ENCODE measurements around the gene NXN. TPM values are rescaled to one million over a fixed set of nuclear protein-coding genes. Genes with fewer than 3 reads are reported as not detected.
"Not testable (repeated sequence)": the region's sequence is repeated elsewhere in the genome, so short reads cannot be mapped to it uniquely, and the experiment has no call there.

The NXN gene
- total and polyA plus RNA-seq, 2 donors (not counting 1 experiment from before 2014, with no cell fraction given), result 0.04 to 0.17 TPM

GRCh38 chr17:867896-868489, 111.6 kb downstream of the NXN start:
- no peaks in the 10 kb centered on the region for H3K79me2 ChIP-seq (ENCODE audit: control insufficient read depth, insufficient read depth, low read length)
- no peak overlapping the region for H3K27ac ChIP-seq (ENCODE audit: low read length in 2 of 2)
- Mint-ChIP-seq H3K9me3 (ENCODE audit: insufficient read depth) (no peaks in the 10 kb centered on the region), H3K27ac (no peak overlapping the region), H3K4me3 (no peak overlapping the region), H3K27me3 (peaks cover 43% of the 10 kb centered on the region), H3K4me1 (no peaks in the 10 kb centered on the region)
- no peak overlapping the region for H2AFZ ChIP-seq (ENCODE audit: insufficient read depth, low read depth, low read length, poor library complexity, severe bottlenecking)
- TF ChIP-seq EZH2 (IDR thresholded peaks at IDR 0.05; ENCODE audit: borderline replicate concordance, insufficient read depth, low read depth, low read length, poor library complexity, severe bottlenecking), result no peak
- no peak for TF ChIP-seq CTCF (IDR thresholded peaks at IDR 0.05)
- H3K36me3 ChIP-seq (replicated peaks in 1 of 2; ENCODE audit: control extremely low read depth in 1 of 2, control insufficient read depth in 1 of 2, extremely low read depth in 1 of 2, insufficient read depth in 2 of 2, low read length in 1 of 2), result no peaks in the 10 kb centered on the region
- ATAC-seq (ENCODE audit: low read depth) (no peak), DNase-seq (no peak)
- no peak overlapping the region for H3K4me2 ChIP-seq (replicated peaks; ENCODE audit: low read depth, low read length, poor library complexity, severe bottlenecking)
- peaks cover 0 to 7% (median 0%) of the 10 kb centered on the region in 4 experiments for H3K27me3 ChIP-seq (replicated peaks in 1 of 4; ENCODE audit: control extremely low read depth in 1 of 4, control insufficient read depth in 3 of 4, insufficient read depth in 4 of 4, low read length in 3 of 4)
- H4K20me1 ChIP-seq (ENCODE audit: control insufficient read depth, insufficient read depth, low read length, poor library complexity, severe bottlenecking), result no peaks in the 10 kb centered on the region
- no peak overlapping the region for H3K9ac ChIP-seq (ENCODE audit: low read length)
- intact Hi-C loops (cut with micrococcal nuclease), result no loop called here
- 96% methylated on average over 12 of the region's 13 CpGs for WGBS (ENCODE audit: insufficient coverage)
- H3K4me1 ChIP-seq (ENCODE audit: control insufficient read depth in 2 of 2, insufficient read depth in 2 of 2, low read length in 2 of 2), result no peaks in the 10 kb centered on the region
- H3K4me3 ChIP-seq (ENCODE audit: control extremely low read depth in 1 of 5, extremely low read depth in 1 of 5, insufficient read depth in 1 of 5, low read depth in 2 of 5, low read length in 4 of 5), result no peak overlapping the region
- no peaks in the 10 kb centered on the region for H3K9me3 ChIP-seq (ENCODE audit: control extremely low read depth in 1 of 3, control insufficient read depth in 2 of 3, insufficient read depth in 1 of 3, low read length in 2 of 3)
- ChIA-PET POLR2A (no interaction called here), CTCF (interaction anchor here (0.7 kb wide), 1 partner anchor 253 kb away, joined by 4 read pairs; no protein-coding TSS in a partner anchor)

GRCh38 chr17:867238-867637, 112.3 kb downstream of the NXN start:
- H3K4me2 ChIP-seq (replicated peaks; ENCODE audit: low read depth, low read length, poor library complexity, severe bottlenecking); H3K27ac Mint-ChIP-seq; H3K4me3 ChIP-seq (ENCODE audit: control extremely low read depth in 1 of 5, extremely low read depth in 1 of 5, insufficient read depth in 1 of 5, low read depth in 2 of 5, low read length in 4 of 5); H3K9ac ChIP-seq (ENCODE audit: low read length); H3K4me3 Mint-ChIP-seq; DNase-seq; H3K4me1 ChIP-seq (ENCODE audit: control insufficient read depth in 2 of 2, insufficient read depth in 2 of 2, low read length in 2 of 2); H3K27me3 ChIP-seq (replicated peaks in 1 of 4; ENCODE audit: control extremely low read depth in 1 of 4, control insufficient read depth in 3 of 4, insufficient read depth in 4 of 4, low read length in 3 of 4); H3K9me3 Mint-ChIP-seq (ENCODE audit: insufficient read depth); H3K36me3 ChIP-seq (replicated peaks in 1 of 2; ENCODE audit: control extremely low read depth in 1 of 2, control insufficient read depth in 1 of 2, extremely low read depth in 1 of 2, insufficient read depth in 2 of 2, low read length in 1 of 2); intact Hi-C loops (cut with micrococcal nuclease); POLR2A ChIA-PET; H3K79me2 ChIP-seq (ENCODE audit: control insufficient read depth, insufficient read depth, low read length); H4K20me1 ChIP-seq (ENCODE audit: control insufficient read depth, insufficient read depth, low read length, poor library complexity, severe bottlenecking); H2AFZ ChIP-seq (ENCODE audit: insufficient read depth, low read depth, low read length, poor library complexity, severe bottlenecking); H3K4me1 Mint-ChIP-seq; CTCF ChIA-PET; H3K27ac ChIP-seq (ENCODE audit: low read length in 2 of 2); H3K9me3 ChIP-seq (ENCODE audit: control extremely low read depth in 1 of 3, control insufficient read depth in 2 of 3, insufficient read depth in 1 of 3, low read length in 2 of 3); ATAC-seq (ENCODE audit: low read depth): not testable (repeated sequence)
- peaks cover 40% of the 10 kb centered on the region for H3K27me3 Mint-ChIP-seq
- WGBS (ENCODE audit: insufficient coverage), result 77% methylated on average over 2 of the region's 10 CpGs

All from B cell (primary cell).